GM13976 (cell line): ENCODE results near the gene STAC3.
A peak's percentile ranks its signal among the peaks of the same experiment; 100 is the strongest.

Experiments used
- DNase-seq: peaks from one replicate; pipeline ENCODE4 v3.0.0; 2012; ENCODE audit warnings: low spot score
- in situ Hi-C: fragments of 300-500 bp; cut with MboI; formaldehyde crosslinking; loops from one replicate; pipeline ENCODE4 v1.12.0; 2022; ENCODE audit warnings: low sequenced_read_pairs, mixed read lengths, inconsistent platforms; ENCODE audit not compliant: unreplicated experiment
- TF ChIP-seq, protein P1 (sequence below): IDR thresholded peaks from 2 replicates; pipeline ENCODE4 v1.5.1; 2012; ENCODE audit warnings: borderline replicate concordance, mild to moderate bottlenecking; ENCODE audit not compliant: insufficient read depth; ENCODE audit errors: extremely low read depth, missing control alignments, control extremely low read depth

STAC3 gene

DNA sequence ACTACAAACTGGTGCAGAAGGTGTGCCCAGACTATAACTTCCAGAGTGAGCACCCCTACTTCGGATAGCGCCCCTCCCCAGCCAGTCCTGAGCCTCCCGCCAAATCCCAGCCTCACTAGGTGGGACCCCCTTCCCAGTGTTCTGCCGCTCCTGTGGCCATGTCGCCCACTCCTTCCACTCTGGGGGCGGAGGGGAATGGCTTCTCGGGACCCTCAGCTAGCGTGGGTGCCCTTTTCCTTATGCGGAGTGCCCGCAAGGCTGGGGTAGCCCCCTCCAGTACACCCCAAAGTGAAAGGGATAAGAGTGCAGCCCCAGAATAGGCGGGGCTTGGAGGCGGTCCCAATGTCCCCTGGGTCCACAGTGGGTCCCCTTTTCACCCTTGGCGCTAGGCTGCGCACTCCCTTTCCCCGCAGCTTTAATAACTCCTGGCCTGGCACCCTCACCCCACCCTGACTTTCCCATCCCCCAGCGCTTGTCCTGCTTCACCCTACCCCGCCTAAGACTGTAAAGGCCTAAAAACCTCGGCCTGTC lies 25.2 kb downstream of the STAC3 start:
- no peak for DNase-seq
- TF ChIP-seq, protein P1, sequence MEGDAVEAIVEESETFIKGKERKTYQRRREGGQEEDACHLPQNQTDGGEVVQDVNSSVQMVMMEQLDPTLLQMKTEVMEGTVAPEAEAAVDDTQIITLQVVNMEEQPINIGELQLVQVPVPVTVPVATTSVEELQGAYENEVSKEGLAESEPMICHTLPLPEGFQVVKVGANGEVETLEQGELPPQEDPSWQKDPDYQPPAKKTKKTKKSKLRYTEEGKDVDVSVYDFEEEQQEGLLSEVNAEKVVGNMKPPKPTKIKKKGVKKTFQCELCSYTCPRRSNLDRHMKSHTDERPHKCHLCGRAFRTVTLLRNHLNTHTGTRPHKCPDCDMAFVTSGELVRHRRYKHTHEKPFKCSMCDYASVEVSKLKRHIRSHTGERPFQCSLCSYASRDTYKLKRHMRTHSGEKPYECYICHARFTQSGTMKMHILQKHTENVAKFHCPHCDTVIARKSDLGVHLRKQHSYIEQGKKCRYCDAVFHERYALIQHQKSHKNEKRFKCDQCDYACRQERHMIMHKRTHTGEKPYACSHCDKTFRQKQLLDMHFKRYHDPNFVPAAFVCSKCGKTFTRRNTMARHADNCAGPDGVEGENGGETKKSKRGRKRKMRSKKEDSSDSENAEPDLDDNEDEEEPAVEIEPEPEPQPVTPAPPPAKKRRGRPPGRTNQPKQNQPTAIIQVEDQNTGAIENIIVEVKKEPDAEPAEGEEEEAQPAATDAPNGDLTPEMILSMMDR, result no peak
- in situ Hi-C loops, result no loop called here

DNA sequence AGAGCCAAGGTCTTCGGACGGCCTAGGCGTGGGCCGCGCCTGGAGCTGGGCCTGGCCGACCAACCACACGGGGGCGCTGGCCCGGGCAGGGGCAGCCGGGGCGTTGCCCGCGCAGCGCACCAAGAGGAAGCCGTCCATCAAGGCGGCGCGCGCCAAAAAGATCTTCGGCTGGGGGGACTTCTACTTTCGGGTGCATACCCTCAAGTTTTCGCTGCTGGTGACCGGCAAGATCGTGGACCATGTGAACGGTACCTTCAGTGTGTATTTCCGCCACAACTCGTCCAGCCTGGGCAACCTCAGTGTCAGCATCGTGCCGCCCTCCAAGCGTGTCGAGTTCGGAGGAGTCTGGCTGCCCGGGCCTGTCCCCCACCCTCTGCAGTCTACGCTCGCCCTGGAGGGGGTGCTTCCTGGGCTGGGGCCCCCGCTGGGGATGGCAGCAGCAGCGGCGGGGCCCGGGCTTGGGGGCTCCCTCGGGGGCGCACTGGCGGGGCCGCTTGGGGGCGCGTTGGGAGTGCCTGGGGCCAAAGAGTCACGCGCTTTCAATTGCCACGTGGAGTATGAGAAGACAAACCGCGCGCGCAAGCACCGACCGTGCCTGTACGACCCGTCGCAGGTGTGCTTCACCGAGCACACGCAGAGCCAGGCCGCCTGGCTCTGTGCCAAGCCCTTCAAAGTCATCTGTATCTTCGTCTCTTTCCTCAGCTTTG lies 25.9 kb downstream of the STAC3 start:
- TF ChIP-seq, protein P1, result peak; percentile 59
- in situ Hi-C loops, result no loop called here
- peak; percentile 71 for DNase-seq

DNA sequence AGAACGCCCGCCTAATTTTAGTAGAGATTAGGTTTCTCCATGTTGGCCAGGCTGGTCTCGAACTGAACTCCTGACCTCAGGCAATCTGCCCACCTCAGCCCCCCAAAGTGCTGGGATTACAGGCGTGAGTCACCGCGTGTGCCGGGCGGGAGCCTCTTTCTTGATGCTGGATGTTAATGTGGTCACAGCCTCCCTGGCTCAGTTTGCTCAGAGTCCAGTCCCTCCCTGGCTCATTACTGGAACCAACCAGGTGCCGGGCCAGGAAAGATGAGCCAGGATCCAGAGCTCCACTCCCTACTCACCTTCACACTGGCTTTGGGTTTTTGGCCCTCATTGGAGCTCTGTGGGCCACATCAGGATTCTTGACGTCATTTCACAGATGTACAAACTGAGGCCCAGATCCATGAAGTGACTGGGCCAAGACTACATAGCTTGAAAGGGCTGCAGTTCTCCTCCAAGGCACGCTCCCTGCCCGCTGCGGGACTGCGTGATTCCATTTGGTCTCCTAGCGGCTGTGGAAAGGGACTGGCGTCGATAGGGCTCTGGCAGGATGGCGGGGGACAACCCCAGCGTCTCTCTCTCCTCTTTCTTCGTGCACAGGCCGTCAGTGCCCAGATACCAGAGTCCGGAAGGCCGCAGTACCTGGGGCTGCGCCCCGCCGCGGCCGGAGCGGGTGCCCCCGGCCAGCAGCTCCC lies 26.6 kb downstream of the STAC3 start:
- no peak for DNase-seq
- in situ Hi-C loops, result no loop called here
- TF ChIP-seq, protein P1, result no peak

DNA sequence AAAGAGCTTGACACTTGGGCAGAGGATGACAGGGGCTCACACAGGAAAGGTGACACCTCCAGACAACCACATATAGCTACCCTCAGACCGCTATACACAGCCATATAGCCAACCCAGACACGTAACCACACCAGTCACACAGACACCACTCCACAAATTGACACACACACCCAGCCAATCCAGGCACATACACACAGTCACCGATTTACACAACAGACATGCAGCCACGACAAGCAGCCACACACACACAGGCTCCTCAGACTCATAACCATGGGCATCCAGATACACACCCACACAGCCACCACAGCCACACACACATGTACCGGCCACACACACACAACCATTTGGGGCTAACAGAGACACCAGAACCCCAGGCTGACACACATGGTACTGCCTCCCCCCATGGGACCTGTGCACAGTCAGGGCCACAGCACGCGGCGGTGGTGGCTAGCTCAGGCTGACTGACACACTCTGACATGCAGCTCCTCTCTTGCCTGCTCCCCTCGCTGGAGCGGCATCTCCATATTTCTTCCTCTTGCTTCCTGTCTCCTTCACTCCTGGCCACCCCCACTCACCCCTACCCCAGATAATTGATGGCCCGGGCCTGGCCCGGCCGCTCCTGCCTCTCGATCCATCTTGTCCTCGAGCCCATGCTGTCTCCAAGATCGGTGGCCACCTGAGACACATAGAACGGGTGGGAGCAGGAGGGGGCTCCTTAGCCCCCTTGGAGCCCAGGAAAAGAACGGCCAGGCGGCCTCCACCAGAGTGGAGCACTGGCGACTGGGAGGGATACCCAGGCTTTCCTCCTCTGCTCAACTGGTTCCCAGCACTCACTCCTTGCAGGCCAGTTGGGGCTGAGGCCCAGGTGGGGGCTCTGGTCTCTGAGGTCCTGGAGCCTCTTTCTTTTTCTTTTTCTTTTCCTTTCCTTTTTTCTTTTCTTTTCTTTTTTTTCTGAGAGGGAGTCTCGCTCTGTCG lies 27.5 kb downstream of the STAC3 start:
- TF ChIP-seq, protein P1, result no peak
- in situ Hi-C loops, result no loop called here

DNA sequence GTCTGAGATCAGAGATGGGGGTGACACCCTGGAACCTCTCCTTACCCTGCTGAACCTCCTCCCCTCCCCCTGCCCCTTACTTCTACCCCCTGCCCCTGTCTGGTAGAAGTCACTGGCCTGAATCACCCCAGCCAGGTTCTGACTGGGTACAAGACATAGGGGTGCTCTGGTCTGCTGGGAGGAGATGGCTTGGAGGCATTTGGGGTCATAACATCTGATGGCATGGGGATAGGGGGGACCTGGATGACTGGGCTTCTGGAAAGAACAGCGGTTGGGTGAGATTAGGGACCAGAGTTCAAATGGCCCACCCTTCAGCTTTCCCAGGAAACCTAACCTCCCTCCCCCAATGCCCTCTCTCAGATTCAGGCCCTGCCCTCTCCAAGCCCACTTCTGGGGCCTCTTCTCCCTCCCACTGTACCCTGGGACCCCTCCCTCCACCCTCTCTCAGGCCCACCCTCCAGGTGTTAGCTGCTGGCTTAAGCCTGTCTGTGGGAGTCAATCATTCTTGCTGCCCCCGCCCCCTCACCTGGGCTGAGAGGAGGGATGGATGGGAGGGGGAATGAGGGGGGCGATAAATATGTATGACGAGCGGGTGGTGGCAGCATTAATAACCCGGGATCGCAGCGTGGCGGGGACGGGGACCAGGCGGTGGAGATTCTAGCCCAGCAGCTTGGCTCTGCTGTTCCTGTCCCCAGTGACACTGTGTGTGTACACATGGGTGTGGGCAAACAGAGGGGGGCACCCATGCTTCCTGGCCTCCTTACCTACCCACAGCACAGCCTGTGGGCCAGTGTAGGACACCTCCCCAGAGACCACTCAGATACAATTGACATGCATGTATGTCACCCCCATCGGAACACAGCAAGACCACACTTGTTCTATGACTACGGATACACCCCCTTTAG lies 28.4 kb downstream of the STAC3 start:
- in situ Hi-C loops, result no loop called here
- DNase-seq, result no peak
- TF ChIP-seq, protein P1, result no peak

More for the DNA sequence above, 27.5 kb downstream of the STAC3 start:
- no peak for DNase-seq
